ENCODE data around the gene OPHN1.

OPHN1 gene

DNA sequence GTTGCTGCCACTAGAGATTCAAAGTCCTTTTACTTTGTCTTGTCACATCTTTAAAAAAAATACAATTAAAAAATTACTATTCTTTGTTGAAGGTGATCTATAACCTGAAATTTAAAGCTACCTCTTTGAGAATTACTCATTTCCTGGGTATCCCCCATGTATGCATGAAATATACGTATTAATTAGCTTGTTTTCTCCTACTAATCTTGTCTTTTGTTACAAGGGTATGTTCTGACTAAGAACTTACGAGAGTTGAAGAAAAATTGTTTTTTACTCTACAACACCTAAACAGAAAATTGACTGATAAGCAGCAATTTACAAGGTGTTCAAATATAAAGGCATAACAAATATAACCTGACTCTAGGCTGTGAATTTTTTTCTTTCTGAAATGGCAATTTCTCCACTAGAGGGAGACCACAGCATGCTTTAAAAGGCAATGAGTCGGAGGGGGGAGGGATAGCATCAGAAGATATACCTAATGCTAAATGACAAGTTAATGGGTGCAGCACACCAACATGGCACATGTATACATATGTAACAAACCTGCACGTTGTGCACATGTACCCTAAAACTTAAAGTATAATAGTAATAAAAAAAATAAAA is 249.6 kb downstream of the OPHN1 start:
- peak; percentile 42; the same call in 1 of the 2 replicates for TF ChIP-seq CTCF (IDR thresholded peaks at IDR 0.05; ENCODE audit: low read depth, low read length)
- H3K4me3 ChIP-seq (ENCODE audit: low read depth, low read length), result no peak overlapping the region

DNA sequence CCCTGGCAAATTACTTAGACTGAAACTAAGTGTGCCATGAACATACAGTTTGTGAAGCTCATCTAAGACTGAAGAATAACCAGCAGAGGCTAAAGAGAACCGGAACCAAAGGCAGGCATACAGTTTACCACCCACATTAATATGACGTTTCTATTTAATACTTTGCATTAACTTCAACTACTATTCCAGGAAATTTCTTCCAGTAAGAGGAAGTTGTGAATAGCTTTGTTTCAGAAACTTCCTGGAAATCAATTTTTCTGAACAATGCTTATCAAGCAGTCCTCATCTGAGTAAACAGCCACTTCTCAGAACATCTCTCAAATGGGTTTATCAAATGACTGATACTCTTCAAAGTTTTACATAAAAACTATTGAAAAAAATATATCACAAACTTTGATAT is 252.7 kb downstream of the OPHN1 start:
- H3K4me3 ChIP-seq (ENCODE audit: low read depth, low read length), result no peak overlapping the region
- no peak for TF ChIP-seq CTCF (IDR thresholded peaks at IDR 0.05; ENCODE audit: low read depth, low read length)

DNA sequence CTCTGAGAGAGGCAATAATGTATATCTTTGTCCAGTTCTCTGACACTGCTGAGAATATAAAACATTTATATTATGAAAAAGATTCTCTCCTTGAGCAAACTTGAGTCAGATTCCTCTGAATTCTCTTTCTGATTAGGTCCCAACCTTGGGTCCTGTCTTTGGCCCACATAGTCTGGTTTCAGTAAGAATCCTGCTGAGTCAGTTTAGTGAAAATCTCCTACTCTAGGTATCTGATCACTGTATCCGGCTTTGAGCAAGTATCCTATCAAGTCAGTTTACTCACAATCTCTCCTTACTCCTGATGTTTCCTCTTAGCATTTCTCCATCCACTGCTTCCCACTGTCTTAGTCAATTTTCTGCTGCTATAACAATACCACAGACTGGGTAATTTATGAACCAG is 253.9 kb downstream of the OPHN1 start:
- H3K4me3 ChIP-seq (ENCODE audit: low read depth, low read length), result no peak overlapping the region
- TF ChIP-seq CTCF (IDR thresholded peaks at IDR 0.05; ENCODE audit: low read depth, low read length), result no peak

DNA sequence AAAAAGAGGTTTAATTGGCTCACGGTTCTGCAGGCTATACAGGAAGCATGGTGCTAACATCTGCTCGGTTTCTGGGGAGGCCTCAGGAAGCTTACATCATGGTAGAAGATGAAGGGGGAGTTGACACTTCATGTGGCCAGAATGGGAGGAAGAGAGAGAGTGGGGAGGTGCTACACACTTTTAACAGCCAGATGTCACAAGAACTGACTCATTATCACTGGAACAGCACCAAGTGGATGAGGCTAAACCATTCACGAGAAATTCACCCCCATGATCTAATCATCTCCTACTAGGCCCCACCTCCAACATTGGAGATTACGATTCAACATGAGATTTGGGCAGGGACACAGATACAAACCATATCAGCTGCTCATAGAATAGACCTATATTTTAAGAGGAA is 255.8 kb downstream of the OPHN1 start:
- H3K4me3 ChIP-seq (ENCODE audit: low read depth, low read length), result no peak overlapping the region
- no peak for TF ChIP-seq CTCF (IDR thresholded peaks at IDR 0.05; ENCODE audit: low read depth, low read length)

GRCh38 chrX:68175562-68175961 is 257.7 kb downstream of the OPHN1 start:
- H3K4me3 ChIP-seq (ENCODE audit: low read depth, low read length), result no peak overlapping the region
- no peak for TF ChIP-seq CTCF (IDR thresholded peaks at IDR 0.05; ENCODE audit: low read depth, low read length)

DNA sequence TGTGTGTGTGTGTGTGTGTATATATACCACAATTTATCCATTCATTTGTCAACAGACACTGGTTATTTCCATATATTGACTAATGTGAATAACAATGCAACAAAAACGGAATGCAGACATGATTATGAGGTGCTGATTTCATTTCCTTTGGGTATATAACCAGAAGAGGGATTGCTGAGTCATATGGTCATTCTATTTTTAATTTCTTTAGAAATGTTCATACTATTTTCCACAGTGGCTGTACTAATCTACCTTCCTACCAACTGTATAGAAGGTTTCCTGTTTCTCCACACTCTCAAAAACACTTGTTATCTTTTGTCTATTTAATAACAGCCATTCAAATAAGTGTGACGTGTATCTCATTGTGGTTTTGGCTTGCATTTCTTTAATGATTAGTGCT is 269.9 kb downstream of the OPHN1 start:
- TF ChIP-seq CTCF (IDR thresholded peaks at IDR 0.05; ENCODE audit: low read depth, low read length), result no peak
- H3K4me3 ChIP-seq (ENCODE audit: low read depth, low read length), result no peak overlapping the region

GRCh38 chrX:68147848-68148247 is 285.4 kb downstream of the OPHN1 start:
- no peak for TF ChIP-seq CTCF (IDR thresholded peaks at IDR 0.05; ENCODE audit: low read depth, low read length)
- H3K4me3 ChIP-seq (ENCODE audit: low read depth, low read length), result no peak overlapping the region

Data from WI38 (cell line).